GM10847 (cell line): Measurements from ENCODE around the gene SLC12A6.
A peak's percentile ranks its signal among the peaks of the same experiment; 100 is the strongest.

Experiments
- POLR2A ChIP-seq: IDR thresholded peaks from 2 replicates; pipeline ENCODE4 v1.6.1; 2011; ENCODE audit not compliant: insufficient read length; ENCODE audit errors: extremely low read depth

SLC12A6 gene

DNA sequence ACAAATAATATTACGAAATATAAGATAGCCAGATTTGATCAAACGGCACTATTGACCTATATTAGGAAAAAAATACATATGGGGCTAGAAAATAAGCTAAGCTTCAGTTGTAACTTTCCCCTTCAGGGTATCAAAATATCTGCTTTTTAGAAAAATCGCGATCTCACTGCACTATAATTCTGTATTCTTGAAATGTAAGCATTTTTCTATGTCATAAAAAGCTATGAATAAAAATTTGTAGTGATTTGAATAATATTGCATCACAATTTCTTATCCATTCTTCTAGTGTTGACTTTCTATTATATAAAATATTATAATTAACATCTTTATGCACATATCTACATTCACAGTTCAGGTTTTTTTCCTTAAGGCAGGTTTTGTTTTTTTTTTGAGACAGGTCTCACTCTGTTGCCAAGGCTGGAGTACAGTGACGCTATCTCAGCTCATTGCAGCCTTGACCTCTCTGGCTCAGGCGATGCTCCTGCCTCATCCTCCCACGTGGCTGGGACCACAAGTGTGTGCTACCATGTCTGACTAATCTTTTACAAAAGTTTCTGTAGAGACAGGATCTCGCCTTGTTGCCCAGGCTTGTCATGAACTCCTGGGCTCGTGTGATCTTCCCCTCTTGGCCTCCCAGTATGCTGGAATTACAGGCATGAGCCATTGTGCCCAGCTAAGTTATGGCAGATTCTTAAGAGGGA lies 91.2 kb downstream of the SLC12A6 start:
- no peak for TF ChIP-seq POLR2A

DNA sequence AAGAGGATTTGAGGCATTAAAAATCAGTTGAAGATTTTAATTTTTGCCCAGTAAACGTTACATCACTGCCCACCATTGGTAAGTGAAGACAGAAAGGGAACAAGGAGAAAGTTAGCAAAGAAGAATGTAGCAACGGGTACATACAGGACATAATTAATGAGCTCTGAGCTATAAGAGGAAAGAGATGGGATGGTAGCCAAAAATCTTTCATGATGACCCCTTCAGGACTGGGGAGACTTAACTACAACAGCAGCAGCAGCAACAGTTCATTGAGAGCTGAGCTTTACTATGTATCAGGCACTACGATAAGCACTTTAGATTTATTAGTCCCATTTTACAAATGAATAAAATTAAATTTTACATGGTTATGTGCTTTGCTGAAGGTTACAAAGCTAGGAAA lies 94.4 kb downstream of the SLC12A6 start:
- TF ChIP-seq POLR2A = no peak

GRCh38 chr15:34242331-34242710 lies 95.3 kb downstream of the SLC12A6 start:
- TF ChIP-seq POLR2A = no peak

GRCh38 chr15:34241376-34242330 lies 95.9 kb downstream of the SLC12A6 start:
- no peak for TF ChIP-seq POLR2A

- no peak for TF ChIP-seq POLR2A
Measured at GRCh38 chr15:34240537-34240936, 97.0 kb downstream of the SLC12A6 start.

DNA sequence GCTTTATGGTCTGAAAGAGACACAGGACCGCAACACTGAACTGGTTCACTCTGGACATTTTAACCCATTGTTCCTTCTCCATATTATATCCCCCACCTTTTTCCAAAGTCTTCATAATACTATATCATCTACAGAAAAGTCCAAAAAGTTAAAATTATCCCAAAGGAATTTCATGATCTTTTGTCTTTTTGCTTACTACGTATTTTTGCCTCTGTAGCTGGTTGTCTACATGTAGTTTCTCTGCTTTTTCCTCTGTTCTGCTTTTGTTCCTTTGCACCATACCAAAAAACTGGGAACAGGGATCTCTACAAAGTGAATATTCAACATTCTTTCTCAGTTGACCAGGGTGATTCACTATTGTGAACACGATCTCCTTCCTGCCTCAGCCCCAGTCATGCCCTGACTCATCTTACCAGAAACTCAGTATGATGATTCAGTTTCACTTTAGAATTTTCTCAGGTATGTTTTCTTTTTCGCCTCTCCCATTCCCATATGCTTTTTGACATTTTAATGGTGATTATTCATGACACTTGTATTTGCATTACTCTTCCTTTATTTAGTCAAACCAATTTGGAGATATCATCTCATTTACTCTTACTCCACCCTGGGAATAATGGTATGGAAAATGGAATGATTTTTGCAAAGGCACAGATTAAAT lies 98.3 kb downstream of the SLC12A6 start:
- TF ChIP-seq POLR2A = no peak

- TF ChIP-seq POLR2A = no peak
Measured at GRCh38 chr15:34233614-34234013, 104.0 kb downstream of the SLC12A6 start.

GRCh38 chr15:34223904-34224596 lies 113.5 kb downstream of the SLC12A6 start:
- TF ChIP-seq POLR2A = no peak

GRCh38 chr15:34217587-34218225 lies 119.9 kb downstream of the SLC12A6 start:
- TF ChIP-seq POLR2A = no peak

DNA sequence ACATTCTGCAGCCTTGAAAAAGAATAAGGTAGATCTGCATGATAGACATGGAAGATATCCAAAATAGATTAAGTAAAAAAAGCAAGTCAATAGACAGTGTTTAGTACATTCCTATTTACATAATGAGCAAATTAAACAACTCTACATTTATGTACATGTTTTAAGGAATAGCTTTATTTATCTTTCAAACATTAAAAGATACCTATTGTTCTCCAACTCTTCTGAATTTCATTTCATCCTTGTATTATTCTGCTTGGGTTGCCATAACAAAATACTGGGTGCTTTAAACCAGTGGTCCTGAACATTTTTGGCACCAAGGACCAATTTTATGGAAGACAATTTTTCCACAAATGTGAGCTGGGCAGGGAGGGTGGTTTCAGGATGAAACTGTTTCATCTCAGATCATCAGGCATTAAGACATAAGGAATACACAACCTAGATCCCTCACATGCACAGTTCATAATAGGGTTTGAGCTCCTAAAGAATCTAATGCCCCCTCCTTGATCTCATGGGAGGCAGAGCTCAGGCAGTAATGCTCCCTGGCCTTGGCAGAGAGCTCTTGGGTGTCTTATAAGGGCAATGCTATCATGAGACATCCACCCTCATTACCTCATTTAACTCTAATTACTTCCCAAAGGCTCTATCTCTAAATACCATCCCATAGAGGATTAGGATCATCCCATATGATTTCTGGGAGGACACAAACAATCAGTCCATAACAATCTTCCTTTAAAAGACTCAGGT lies 120.9 kb downstream of the SLC12A6 start:
- TF ChIP-seq POLR2A = no peak

DNA sequence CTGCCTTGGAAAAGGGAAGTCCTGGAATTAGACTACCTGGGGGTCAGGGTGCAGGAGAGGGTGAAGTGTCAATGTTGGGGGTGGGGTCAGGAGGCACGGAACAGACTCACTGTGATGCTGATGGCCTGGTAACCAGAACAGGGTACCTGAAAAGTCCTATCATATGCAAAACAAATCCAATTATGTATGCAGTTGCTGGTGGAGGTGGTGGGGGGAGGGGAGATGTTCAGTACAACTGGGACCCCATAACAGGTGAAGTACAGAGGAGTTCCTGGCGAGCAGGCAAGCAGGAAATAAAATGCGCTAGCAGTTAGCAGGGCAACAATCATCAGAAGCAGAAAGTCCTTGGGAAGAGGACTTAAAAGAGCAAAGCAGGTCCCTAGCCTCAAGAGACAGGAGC lies 123.4 kb downstream of the SLC12A6 start:
- no peak for TF ChIP-seq POLR2A

DNA sequence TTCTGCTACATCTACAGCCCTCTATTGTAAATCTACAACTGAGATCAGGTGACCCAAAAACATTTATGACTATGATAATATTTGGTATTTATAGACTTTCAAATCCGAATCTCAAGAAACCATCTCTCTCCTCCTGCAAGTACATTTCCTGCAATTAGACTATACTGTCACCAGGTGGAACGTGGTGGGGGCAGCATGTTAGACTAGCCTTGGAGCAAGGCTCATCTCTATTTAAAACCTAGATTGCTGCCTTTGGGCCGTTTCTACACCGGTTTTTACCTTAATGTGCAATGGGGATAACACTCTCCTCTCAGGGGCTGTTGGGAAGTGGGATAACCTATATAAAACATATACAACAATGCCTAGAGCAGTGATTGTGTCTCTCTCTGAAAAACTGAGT lies 123.9 kb downstream of the SLC12A6 start:
- no peak for TF ChIP-seq POLR2A

DNA sequence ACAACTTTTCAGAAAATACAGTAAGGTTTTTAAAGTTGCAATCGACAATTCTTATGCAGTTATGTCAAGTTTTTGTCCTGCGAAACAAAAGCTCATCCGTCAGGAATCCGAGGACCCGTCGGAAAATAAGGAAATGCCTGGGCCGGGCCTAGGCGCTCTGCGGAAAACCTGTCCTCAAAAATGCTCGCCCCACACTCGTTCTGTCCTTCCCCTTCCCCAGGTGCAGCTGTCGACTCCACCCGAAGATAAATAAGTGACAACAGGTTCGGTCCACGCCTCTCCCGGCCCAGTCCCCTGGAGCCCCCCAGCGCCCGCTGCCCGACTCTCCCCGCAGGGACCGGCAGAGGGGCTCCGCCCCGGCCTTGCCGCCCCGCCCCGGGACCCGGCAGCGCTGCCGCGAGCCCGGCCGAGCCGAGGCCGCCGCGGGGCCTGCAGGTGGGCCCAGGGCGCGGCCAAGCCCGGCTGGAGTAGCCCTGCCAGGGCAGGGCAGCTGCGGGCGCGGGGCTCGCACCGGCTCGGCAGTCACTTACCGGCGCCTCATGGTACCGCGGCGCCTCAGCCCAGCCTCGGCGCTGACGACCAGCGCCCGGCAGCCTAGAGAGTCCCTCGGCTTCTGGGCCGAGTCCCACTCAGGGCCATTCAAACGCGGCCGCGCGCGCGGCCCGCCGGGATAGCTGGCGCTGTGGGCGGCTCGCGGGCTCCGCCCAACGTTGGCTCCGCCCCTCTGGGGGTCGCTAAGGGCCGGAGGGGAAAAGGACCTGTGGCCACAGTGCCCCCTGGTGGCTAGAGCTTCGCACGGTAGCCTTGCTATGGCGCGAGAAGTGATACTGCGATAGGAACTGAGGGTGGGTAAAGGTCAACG lies 127.9 kb downstream of the SLC12A6 start, which contains the start of gene KATNBL1:
Gene KATNBL1 (minus strand): TSS at position 676 of the 862 bp plus-strand sequence. CDS start 46,420 bp downstream, outside the sequence.
- TF ChIP-seq POLR2A = peak; percentile 83
